Measurements from ENCODE around the gene EFHD2.

Gene EFHD2

GRCh38 chr1:15445390-15446122 is 35.9 kb downstream of the EFHD2 start:
- no peaks in the 10 kb centered on the region for H3K36me3 ChIP-seq (ENCODE audit: control insufficient read depth, insufficient read depth, low read length)
- DNase-seq (ENCODE audit: extremely low read depth, insufficient read length), result no peak
- no peak for TF ChIP-seq CTCF (IDR thresholded peaks at IDR 0.05; ENCODE audit: insufficient read depth, low read length, poor library complexity, severe bottlenecking)

GRCh38 chr1:15446212-15446611 is 36.5 kb downstream of the EFHD2 start:
- no peak for TF ChIP-seq CTCF (IDR thresholded peaks at IDR 0.05; ENCODE audit: insufficient read depth, low read length, poor library complexity, severe bottlenecking)
- DNase-seq (ENCODE audit: extremely low read depth, insufficient read length), result no peak
- H3K4me3 ChIP-seq (replicated peaks; ENCODE audit: low read depth, low read length), result no peak overlapping the region
- no peaks in the 10 kb centered on the region for H3K36me3 ChIP-seq (ENCODE audit: control insufficient read depth, insufficient read depth, low read length)
- H3K27me3 ChIP-seq (replicated peaks; ENCODE audit: control insufficient read depth, insufficient read depth, low read length), result no peaks in the 10 kb centered on the region

More at GRCh38 chr1:15445390-15446122, 35.9 kb downstream of the EFHD2 start:
- no peak overlapping the region for H3K4me3 ChIP-seq (replicated peaks; ENCODE audit: low read depth, low read length)
- H3K27me3 ChIP-seq (replicated peaks; ENCODE audit: control insufficient read depth, insufficient read depth, low read length), result no peaks in the 10 kb centered on the region

- TF ChIP-seq CTCF (IDR thresholded peaks at IDR 0.05; ENCODE audit: insufficient read depth, low read length, poor library complexity, severe bottlenecking), result no peak
- H3K27me3 ChIP-seq (replicated peaks; ENCODE audit: control insufficient read depth, insufficient read depth, low read length), result no peaks in the 10 kb centered on the region
- no peaks in the 10 kb centered on the region for H3K36me3 ChIP-seq (ENCODE audit: control insufficient read depth, insufficient read depth, low read length)
- DNase-seq (ENCODE audit: extremely low read depth, insufficient read length), result no peak
- H3K4me3 ChIP-seq (replicated peaks; ENCODE audit: low read depth, low read length), result no peak overlapping the region
Measured at GRCh38 chr1:15448877-15449462, 39.3 kb downstream of the EFHD2 start.

GRCh38 chr1:15449567-15449966 is 39.9 kb downstream of the EFHD2 start:
- DNase-seq (ENCODE audit: extremely low read depth, insufficient read length), result no peak
- no peak overlapping the region for H3K4me3 ChIP-seq (replicated peaks; ENCODE audit: low read depth, low read length)
- no peak for TF ChIP-seq CTCF (IDR thresholded peaks at IDR 0.05; ENCODE audit: insufficient read depth, low read length, poor library complexity, severe bottlenecking)
- H3K27me3 ChIP-seq (replicated peaks; ENCODE audit: control insufficient read depth, insufficient read depth, low read length), result no peaks in the 10 kb centered on the region
- H3K36me3 ChIP-seq (ENCODE audit: control insufficient read depth, insufficient read depth, low read length), result no peaks in the 10 kb centered on the region

GRCh38 chr1:15451014-15451722 is 41.5 kb downstream of the EFHD2 start:
- no peak overlapping the region for H3K4me3 ChIP-seq (replicated peaks; ENCODE audit: low read depth, low read length)
- no peak for TF ChIP-seq CTCF (IDR thresholded peaks at IDR 0.05; ENCODE audit: insufficient read depth, low read length, poor library complexity, severe bottlenecking)
- H3K36me3 ChIP-seq (ENCODE audit: control insufficient read depth, insufficient read depth, low read length), result no peaks in the 10 kb centered on the region
- no peaks in the 10 kb centered on the region for H3K27me3 ChIP-seq (replicated peaks; ENCODE audit: control insufficient read depth, insufficient read depth, low read length)
- DNase-seq (ENCODE audit: extremely low read depth, insufficient read length), result no peak
